H1 (cell line): Measurements from ENCODE around the gene MEIS2. TPM values are rescaled to one million over a fixed set of nuclear protein-coding genes. Genes with fewer than 3 reads are reported as not detected.

Experiments
- CHD1 ChIP-seq: IDR thresholded peaks from 2 replicates; pipeline ENCODE4 v1.6.1; 2012; ENCODE audit warnings: low read depth, low read length, improper control_type of control experiment
- HDAC2 ChIP-seq, 2 experiments: fragments of 300-600 bp in 1 of 2; sonication (generic) in 1 of 2; IDR thresholded peaks; 2 replicates each; pipeline ENCODE4 v1.6.1; 2011 to 2012; ENCODE audit warnings: low read depth in 2 of 2, low read length in 2 of 2, mild to moderate bottlenecking in 2 of 2, moderate library complexity in 2 of 2, borderline replicate concordance in 1 of 2, inconsistent platforms in 1 of 2
- MAFK ChIP-seq: IDR thresholded peaks from 2 replicates; pipeline ENCODE4 v1.6.1; 2012; ENCODE audit warnings: low read depth, mild to moderate bottlenecking, improper control_type of control experiment, low read length
- POLR2AphosphoS5 ChIP-seq: IDR thresholded peaks from 2 replicates; pipeline ENCODE4 v1.6.1; 2011; ENCODE audit warnings: low read depth, low read length
- polyA plus RNA-seq, 7 experiments: library from polyadenylated mRNA; depleted of rRNA in 3 of 7; stranded (reverse) in 5 of 7; unstranded in 2 of 7; fragments of >200 nt in 5 of 7; fragments of 200-250 nt in 2 of 7; gene quantifications; 1 replicate in 5 of 7; 2 replicates in 1 of 7; 4 replicates in 1 of 7; pipeline versions ENCODE4 v1.2.1 to v1.2.3, GENCODE V29; 2011 to 2013; ENCODE audit warnings: missing spikeins in 2 of 7, mixed read lengths in 2 of 7
- total RNA-seq: library from RNA; stranded (reverse); fragmentation: NEBNext Ultra II Directional; extraction: Animal tissue kit (Norgen Biotek cat#: 25700); gene quantifications from 2 replicates; pipeline ENCODE4 v1.2.1, GENCODE V29; 2021
- TF ChIP-seq, protein P1 (sequence below): IDR thresholded peaks from 2 replicates; pipeline ENCODE4 v1.6.1; 2011; ENCODE audit warnings: low read depth, mild to moderate bottlenecking, low read length; ENCODE audit not compliant: insufficient read depth

MEIS2 gene
- total and polyA plus RNA-seq, 2 of the 8 experiments (the other 6 are each of a cell fraction or from before 2014, with no cell fraction given): 0.22 to 1.2 TPM

DNA sequence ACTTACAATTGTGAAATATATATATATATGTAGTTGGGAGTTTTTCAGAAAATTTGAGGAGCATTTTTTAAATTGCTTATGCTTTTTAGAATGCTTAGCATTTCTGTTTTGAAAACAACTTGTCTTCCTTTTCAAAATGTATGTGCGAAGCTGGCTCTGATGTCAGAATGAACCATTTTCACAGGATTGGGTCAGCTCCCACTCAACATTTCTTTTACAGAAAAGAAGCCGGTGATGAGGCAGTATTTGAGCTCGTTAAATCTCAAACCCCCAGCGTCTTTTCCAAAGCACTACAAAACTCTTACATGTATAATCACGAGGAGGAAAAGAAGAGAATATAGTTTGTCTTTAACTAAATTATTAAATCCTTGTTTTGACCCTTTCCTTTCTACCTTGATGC is 225.4 kb downstream of the MEIS2 start (continued):
- TF ChIP-seq, protein P1, sequence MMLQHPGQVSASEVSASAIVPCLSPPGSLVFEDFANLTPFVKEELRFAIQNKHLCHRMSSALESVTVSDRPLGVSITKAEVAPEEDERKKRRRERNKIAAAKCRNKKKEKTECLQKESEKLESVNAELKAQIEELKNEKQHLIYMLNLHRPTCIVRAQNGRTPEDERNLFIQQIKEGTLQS: no peak
- TF ChIP-seq MAFK (no peak), HDAC2 (IDR thresholded peaks at IDR 0.05; ENCODE audit: borderline replicate concordance in 1 of 2, low read depth in 2 of 2, low read length in 2 of 2) (no peak), POLR2AphosphoS5 (no peak), CHD1 (no peak)
